Stimulated activated CD4-positive, alpha-beta T cell treated with anti-CD3 and anti-CD28 coated beads, Interleukin-1b, Interleukin-23, amount 100 ng/mL, for 1 hour (primary cell): ENCODE data around the gene UBR3.

Experiments used
- DNase-seq, 2 donors: peaks; one replicate each; pipeline ENCODE4 v3.0.0-alpha.2; 2020; ENCODE audit warnings: low read depth in 2 of 2

The UBR3 gene

DNA sequence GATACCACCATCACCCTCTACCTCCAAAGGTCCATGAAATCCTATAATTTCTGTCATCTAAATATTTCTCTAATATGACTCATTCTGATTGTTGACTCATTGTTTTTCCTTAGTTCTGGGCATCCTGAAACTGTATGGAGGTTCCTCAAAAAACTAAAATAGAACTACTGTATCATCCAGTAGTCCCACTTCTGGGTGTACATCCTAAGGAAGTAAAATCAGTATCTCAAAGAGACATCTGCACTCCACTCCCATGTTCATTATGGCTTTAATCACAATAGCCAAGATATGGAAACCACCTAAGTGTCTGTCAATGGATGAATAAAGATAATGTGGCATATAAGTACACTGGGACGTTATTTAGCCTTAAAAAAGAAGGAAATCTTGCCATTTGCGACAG is 224.9 kb downstream of the UBR3 start:
- no peak for DNase-seq

GRCh38 chr2:170054997-170055396 is 227.7 kb downstream of the UBR3 start:
- no peak for DNase-seq

DNA sequence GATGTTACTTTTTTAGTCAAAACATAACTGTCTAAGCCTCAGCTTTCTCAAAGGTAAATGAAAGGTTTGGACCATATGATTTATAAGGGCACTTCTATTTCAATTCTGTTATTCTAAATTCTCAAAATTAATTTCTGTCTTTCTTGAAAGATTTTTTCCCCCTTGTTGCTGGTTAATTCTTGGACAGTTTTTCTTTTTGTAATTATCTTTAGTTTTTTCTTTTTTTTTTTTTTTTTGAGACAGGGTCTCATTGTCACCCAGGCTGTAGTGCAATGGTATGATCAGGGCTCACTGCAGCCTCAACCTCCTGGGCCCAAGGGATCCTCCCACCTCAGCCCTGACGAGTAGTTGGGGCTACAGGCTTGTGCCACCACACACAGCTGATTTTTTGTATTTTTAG is 229.6 kb downstream of the UBR3 start:
- DNase-seq = no peak

DNA sequence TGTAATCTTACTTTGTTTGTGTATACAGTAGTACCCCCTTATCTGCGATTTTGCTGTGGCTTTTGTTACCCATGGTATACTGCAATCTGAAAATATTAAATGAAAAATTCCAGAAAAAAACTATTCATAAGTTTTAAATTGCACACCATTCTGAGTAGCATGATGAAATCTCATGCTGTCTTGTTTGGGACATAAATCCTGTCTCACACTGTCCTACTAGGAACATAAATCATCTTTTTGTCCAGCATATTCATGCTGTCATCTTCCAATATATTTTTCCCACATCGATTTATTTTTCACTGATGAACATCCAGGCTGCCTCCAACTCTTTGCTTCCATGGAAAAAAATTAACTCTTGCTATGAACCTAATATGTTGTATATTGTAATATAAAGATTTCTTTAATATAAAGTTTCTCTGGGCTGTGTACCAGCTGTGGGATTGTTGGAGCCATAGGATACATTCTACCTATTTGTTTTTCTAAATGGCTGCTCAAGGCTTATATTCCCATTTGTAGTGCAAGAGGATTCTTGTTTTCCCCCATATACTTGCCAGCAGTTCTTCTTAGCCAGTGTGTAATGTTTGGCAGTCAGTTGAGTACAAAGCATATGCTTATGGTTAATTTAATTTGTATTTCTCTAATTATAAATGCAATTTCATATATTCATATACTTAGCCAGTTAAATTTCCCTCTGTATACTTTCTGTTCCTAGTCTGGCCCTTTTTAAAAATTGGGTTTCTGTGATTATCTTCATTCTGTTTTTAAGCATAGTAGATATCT is 236.4 kb downstream of the UBR3 start:
- DNase-seq = no peak

DNA sequence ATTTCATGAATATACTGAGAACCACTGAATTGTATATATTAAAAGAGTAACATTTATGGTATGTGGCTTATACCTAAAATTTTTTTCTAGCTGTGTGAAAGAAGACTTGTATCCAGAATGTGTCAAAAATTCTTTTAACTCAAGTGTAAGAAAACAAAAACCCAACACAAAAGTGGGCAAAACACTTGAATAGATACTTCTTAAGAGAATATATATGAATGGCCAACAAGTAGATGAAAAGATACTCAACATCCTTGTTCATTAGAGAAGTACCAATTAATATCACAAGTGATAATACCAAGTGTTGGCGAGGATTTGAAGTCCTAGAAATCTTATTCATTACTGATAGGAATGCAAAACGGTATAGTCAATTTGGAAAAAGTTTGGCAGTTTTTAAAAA is 243.5 kb downstream of the UBR3 start:
- no peak for DNase-seq

GRCh38 chr2:170073288-170073687 is 246.0 kb downstream of the UBR3 start:
- no peak for DNase-seq

DNA sequence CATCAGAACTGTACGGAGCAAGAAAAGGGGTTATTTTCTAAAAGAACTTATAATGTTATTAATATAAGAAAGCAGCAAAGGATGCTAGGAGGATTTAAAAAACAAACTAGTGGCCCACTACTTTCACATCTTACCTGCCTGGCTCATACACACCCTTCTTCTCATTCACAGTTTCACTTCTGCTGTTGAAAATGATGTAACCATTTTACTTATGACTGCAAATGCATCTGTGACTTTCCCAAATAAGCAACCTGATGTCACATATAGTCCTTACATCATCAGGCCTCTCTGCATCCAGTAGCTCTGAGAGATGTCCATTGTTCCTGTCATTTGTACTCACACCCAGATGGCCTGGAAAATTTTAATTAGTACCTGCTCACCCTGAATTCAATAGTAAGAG is 248.9 kb downstream of the UBR3 start:
- DNase-seq = no peak

- no peak for DNase-seq
Measured at GRCh38 chr2:170077830-170078569, 250.7 kb downstream of the UBR3 start.

GRCh38 chr2:170084820-170085491 is 257.7 kb downstream of the UBR3 start:
- DNase-seq = no peak

GRCh38 chr2:170086117-170086688 is 258.9 kb downstream of the UBR3 start:
- no peak for DNase-seq

GRCh38 chr2:170086751-170087412 is 259.6 kb downstream of the UBR3 start:
- DNase-seq = no peak

DNA sequence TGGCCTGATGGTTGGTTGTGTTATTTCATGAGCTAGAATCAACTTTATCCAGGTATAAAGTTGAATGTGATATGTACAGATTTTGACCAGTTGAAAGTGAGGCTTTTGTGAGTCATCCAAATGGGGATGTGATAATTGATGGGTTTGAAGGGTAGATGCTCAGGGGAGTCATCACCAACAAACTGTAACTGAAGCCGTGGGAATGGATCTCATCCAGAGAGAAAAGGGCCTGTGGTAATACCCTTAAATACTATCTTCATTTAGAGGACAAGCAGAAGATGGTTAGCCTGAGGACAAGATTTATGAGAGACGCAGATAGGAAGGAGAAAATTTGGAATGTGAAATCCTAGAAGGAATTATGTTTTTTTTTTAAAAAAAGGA is 260.1 kb downstream of the UBR3 start:
- no peak for DNase-seq

DNA sequence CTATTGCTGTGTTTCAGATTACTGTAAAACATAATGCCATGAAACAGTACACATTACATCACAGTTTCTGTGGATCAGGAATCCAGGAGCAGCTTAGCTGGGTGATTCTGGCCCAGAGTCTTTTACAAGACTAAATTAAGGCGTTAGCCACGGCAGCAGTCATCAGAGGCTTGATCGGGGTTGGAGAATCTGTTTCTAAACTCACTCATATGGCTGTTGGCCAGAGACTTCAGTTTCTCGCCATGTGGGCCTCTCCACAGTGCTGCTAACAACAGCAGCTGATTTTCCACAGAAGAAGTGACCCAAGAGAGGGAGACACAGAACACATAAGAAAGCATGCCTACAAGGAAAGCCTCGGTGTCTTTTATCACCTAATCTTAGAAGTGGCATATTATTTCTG is 261.5 kb downstream of the UBR3 start:
- DNase-seq = no peak

- no peak for DNase-seq
Measured at GRCh38 chr2:170090229-170090628, 263.0 kb downstream of the UBR3 start.

DNA sequence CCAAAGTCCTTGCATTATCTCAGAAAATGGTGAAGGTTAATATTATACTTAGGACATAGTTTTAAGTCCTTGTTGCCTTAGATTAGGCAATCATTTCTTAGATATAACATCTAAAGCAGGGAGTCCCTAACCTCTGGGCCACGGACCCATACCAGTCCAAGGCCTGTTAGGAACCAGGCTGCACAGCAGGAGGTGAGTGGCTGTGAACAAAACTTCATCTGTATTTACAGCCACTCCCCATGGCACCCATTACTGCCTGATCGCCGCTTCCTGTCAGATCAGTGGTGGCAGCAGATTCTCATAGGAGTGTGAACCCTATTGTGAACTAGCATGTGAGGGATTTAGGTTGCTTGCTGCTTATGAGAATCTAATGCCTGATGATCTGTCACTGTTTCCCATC is 264.2 kb downstream of the UBR3 start:
- no peak for DNase-seq

DNA sequence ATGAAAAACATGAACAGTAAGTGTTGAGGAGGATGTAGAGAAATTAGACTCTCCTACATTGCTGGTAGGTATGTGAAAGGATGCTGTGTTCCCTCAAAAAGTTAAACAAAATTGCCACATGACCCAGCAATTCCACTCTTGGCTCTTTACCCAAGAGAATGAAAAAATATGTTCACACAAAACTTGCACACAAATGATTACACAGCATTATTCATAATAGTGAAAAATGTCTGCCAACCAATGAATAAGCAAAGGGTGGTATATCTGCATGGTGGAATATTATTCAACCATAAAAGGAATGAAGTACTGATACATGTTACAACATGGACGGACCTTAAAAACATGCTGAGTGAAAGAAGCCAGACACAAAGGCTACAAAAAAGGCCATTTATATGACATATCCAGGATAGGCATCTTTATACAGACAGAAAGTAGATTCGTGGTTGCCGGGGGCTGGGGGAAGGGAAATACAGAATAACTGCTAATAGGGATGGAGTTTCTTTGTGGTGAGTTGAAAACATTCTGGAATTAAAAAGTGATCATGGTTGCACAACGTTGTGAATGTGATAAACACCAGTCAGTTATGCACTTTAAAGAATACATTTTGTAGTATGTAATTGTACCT is 265.3 kb downstream of the UBR3 start:
- no peak for DNase-seq

- no peak for DNase-seq
Measured at GRCh38 chr2:170095380-170095779, 268.1 kb downstream of the UBR3 start.

- DNase-seq = no peak
Measured at GRCh38 chr2:170098626-170099312, 271.5 kb downstream of the UBR3 start.

GRCh38 chr2:170101789-170102188 is 274.5 kb downstream of the UBR3 start:
- no peak for DNase-seq

- DNase-seq = no peak
Measured at GRCh38 chr2:170106102-170106840, 279.0 kb downstream of the UBR3 start.
